K562 (cell line): ENCODE data around the gene ARL5C. TPM values are rescaled to one million over a fixed set of nuclear protein-coding genes. Genes with fewer than 3 reads are reported as not detected.

Experiments used
- ATAC-seq: fragments of 200-7000 bp; cut with Tn5 transposase; 3 replicates; pipeline ENCODE4 v1.9.1; 2020; ENCODE audit warnings: moderate library complexity
- BruUV-seq: library from RNA; stranded (reverse); fragments of 400-500 nt; replicated peaks from 2 replicates; lab custom pipeline; 2021; lab: Mats Ljungman, UMichigan
- CTCF ChIA-PET: fragments of 300-600 bp; formaldehyde crosslinking; extraction: SDS; loops from one replicate; lab custom pipeline; 2021; ENCODE audit warnings: low intra/inter-chr PET ratio; lab: Yijun Ruan, JAX
- POLR2A ChIA-PET: fragments of 300-600, 350-650 bp; sonication (Branson Sonifier 250); formaldehyde crosslinking; extraction: SDS; loops from one replicate; lab custom pipeline; 2021; ENCODE audit warnings: antibody characterized with exemption, inconsistent platforms; lab: Yijun Ruan, JAX
- DNase-seq, 4 experiments: peaks; one replicate each; pipeline versions ENCODE4 v3.0.0 to v3.0.0-alpha.2; 2011 to 2018; ENCODE audit warnings: low spot score in 3 of 4, mixed read lengths in 3 of 4; ENCODE audit errors: extremely low read depth in 1 of 4
- FAIRE-seq: peaks from 2 replicates; lab custom pipeline; 2011; peaks lifted over from hg19 to GRCh38; lab: Jason Lieb, UNC
- H2AFZ ChIP-seq: 2 replicates; pipeline ENCODE4 v1.6.0; 2011; ENCODE audit warnings: low read depth, low read length, control low read depth, inconsistent platforms
- H3K27ac ChIP-seq: fragments of 200-600 bp; 3 replicates; pipeline ENCODE4 v1.8.0; 2011; ENCODE audit warnings: low read depth, mild to moderate bottlenecking, control low read depth, inconsistent platforms, low read length, moderate library complexity, mixed read lengths; ENCODE audit errors: extremely low read depth
- H3K27me3 ChIP-seq, 2 experiments: fragments of 300-600 bp in 1 of 2; 2 replicates in 1 of 2; 3 replicates in 1 of 2; pipeline versions ENCODE4 v1.6.0 to v1.8.0; 2011; ENCODE audit warnings: inconsistent platforms in 2 of 2, low read length in 2 of 2, mild to moderate bottlenecking in 1 of 2, mixed read lengths in 1 of 2, moderate library complexity in 1 of 2; ENCODE audit not compliant: control insufficient read depth in 2 of 2, insufficient read depth in 2 of 2
- H3K36me3 ChIP-seq: fragments of 300-600 bp; 3 replicates; pipeline ENCODE4 v1.8.0; 2011; ENCODE audit warnings: mild to moderate bottlenecking, low read length, inconsistent platforms; ENCODE audit not compliant: control insufficient read depth, insufficient read depth
- H3K4me1 ChIP-seq, 2 experiments: fragments of 200-600 bp in 1 of 2; replicated peaks in 1 of 2; 2 replicates in 1 of 2; 3 replicates in 1 of 2; pipeline versions ENCODE4 v1.5.1 to v1.8.0; 2011; ENCODE audit warnings: inconsistent platforms in 2 of 2, low read length in 2 of 2, mild to moderate bottlenecking in 1 of 2, mixed read lengths in 1 of 2, moderate library complexity in 1 of 2; ENCODE audit not compliant: control insufficient read depth in 2 of 2, insufficient read depth in 2 of 2
- H3K4me2 ChIP-seq: 2 replicates; pipeline ENCODE4 v1.6.1; 2011; ENCODE audit warnings: low read length, control low read depth, inconsistent platforms, mixed read lengths; ENCODE audit not compliant: insufficient read depth
- H3K4me3 ChIP-seq: fragments of 200-600 bp; sonication (generic), shearing (Covaris generic); 2 replicates; pipeline ENCODE4 v1.5.1; 2016; ENCODE audit warnings: control low read depth, inconsistent platforms
- H3K79me2 ChIP-seq: fragments of 200-600 bp; 3 replicates; pipeline ENCODE4 v1.8.0; 2011; ENCODE audit warnings: low read length, inconsistent platforms; ENCODE audit not compliant: control insufficient read depth, insufficient read depth
- H3K9ac ChIP-seq, 2 experiments: 2 replicates each; pipeline versions ENCODE4 v1.6.0 to v1.6.1; 2011; ENCODE audit warnings: low read depth in 2 of 2, low read length in 2 of 2, control low read depth in 1 of 2, inconsistent platforms in 1 of 2, mild to moderate bottlenecking in 1 of 2, mixed read lengths in 1 of 2; ENCODE audit not compliant: insufficient read depth in 1 of 2
- H3K9me1 ChIP-seq: one replicate; pipeline ENCODE4 v1.6.0; 2011; ENCODE audit warnings: inconsistent platforms, mild to moderate bottlenecking, low read length, moderate library complexity; ENCODE audit not compliant: control insufficient read depth, insufficient read depth
- H3K9me3 ChIP-seq: replicated peaks from 2 replicates; pipeline ENCODE4 v1.5.1; 2011; ENCODE audit warnings: low read depth, low read length, inconsistent platforms; ENCODE audit not compliant: control insufficient read depth, insufficient read depth
- H4K20me1 ChIP-seq: replicated peaks from 2 replicates; pipeline ENCODE4 v1.6.1; 2011; ENCODE audit warnings: low read length, inconsistent platforms, mixed read lengths; ENCODE audit not compliant: control insufficient read depth, insufficient read depth
- ARID3A ChIP-seq: IDR thresholded peaks from 2 replicates; pipeline ENCODE4 v1.6.1; 2012; ENCODE audit warnings: low read depth, low read length, improper control_type of control experiment, borderline replicate concordance
- ASH1L ChIP-seq: fragments of 450-650 bp; IDR thresholded peaks from 2 replicates; pipeline ENCODE4 v1.6.1; 2018; ENCODE audit warnings: borderline replicate concordance, mild to moderate bottlenecking, low read depth; ENCODE audit not compliant: partially characterized antibody
- CHD1 ChIP-seq: fragments of 200-600 bp; sonication (generic); IDR thresholded peaks from one replicate; pipeline ENCODE4 v1.6.1; 2012; ENCODE audit warnings: mild to moderate bottlenecking, moderate library complexity, low read length, inconsistent platforms
- GATAD2A ChIP-seq: fragments of 450-650 bp; IDR thresholded peaks from 2 replicates; pipeline ENCODE4 v1.6.1; 2017
- KDM5B ChIP-seq: fragments of 200-600 bp; sonication (generic); IDR thresholded peaks from 2 replicates; pipeline ENCODE4 v1.6.1; 2012; ENCODE audit warnings: low read depth, mild to moderate bottlenecking, moderate library complexity, low read length, control low read depth, inconsistent platforms; ENCODE audit not compliant: insufficient replicate concordance
- MCM5 ChIP-seq: fragments of 450-650 bp; IDR thresholded peaks from 2 replicates; pipeline ENCODE4 v1.6.1; 2016; ENCODE audit warnings: low read depth
- MEF2D ChIP-seq: conservative IDR thresholded peaks from 2 replicates; pipeline ENCODE4 v1.6.1; 2016; ENCODE audit warnings: low read depth, missing genetic modification characterization, missing compliant biosample characterization
- NEUROD1 ChIP-seq: fragments of 150-350 bp; IDR thresholded peaks from 2 replicates; pipeline ENCODE4 v1.6.1; 2014; ENCODE audit warnings: borderline replicate concordance, low read length, low read depth; ENCODE audit not compliant: partially characterized antibody
- RFX7 ChIP-seq: fragments of 250-450 bp; sonication (Bioruptor Pico); IDR thresholded peaks from 2 replicates; pipeline ENCODE4 v1.5.1; 2021; ENCODE audit warnings: mild to moderate bottlenecking
- SIX5 ChIP-seq, 2 experiments: IDR thresholded peaks; 2 replicates each; pipeline ENCODE4 v1.6.1; 2011; ENCODE audit warnings: low read length in 2 of 2, borderline replicate concordance in 1 of 2, low read depth in 1 of 2, mild to moderate bottlenecking in 1 of 2, moderate library complexity in 1 of 2; ENCODE audit not compliant: insufficient read depth in 1 of 2
- ZFPM2 ChIP-seq: fragments of 250-450 bp; sonication (Bioruptor Pico); IDR thresholded peaks from 2 replicates; pipeline ENCODE4 v1.5.1; 2022; ENCODE audit warnings: mild to moderate bottlenecking
- ZNF121 ChIP-seq: sonication (generic); formaldehyde crosslinking; conservative IDR thresholded peaks from 2 replicates; pipeline ENCODE4 v1.8.0; 2022; ENCODE audit warnings: missing genetic modification reagents
- ZNF398 ChIP-seq: fragments of 250-450 bp; sonication (Bioruptor Pico); IDR thresholded peaks from 2 replicates; pipeline ENCODE4 v1.8.0; 2021; ENCODE audit warnings: moderate library complexity, mild to moderate bottlenecking, inconsistent platforms
- ZNF75A ChIP-seq: fragments of 450-650 bp; formaldehyde crosslinking; IDR thresholded peaks from 2 replicates; pipeline ENCODE4 v1.4.0; 2020; ENCODE audit warnings: mild to moderate bottlenecking
- whole genome bisulfite sequencing: fragments of 100-300 bp; shearing (Covaris generic); methylation state at CpG from one replicate; pipeline ENCODE4 v1.1.6; 2016; ENCODE audit warnings: low coverage, mixed read lengths; ENCODE audit not compliant: insufficient coverage; ENCODE audit errors: missing lambda C conversion rate; 5-methylcytosine and 5-hydroxymethylcytosine counted together
- in situ Hi-C: fragments of 300-500 bp; cut with MboI; formaldehyde crosslinking; loops from 4 replicates; pipeline ENCODE4 v1.15.0; 2018; ENCODE audit warnings: inconsistent platforms, mixed read lengths
- intact Hi-C: fragments of 100-400 bp; cut with micrococcal nuclease; formaldehyde crosslinking; loops from 2 replicates; pipeline ENCODE4 v1.14.2; 2022
- polyA plus RNA-seq, 8 experiments: library from polyadenylated mRNA; depleted of rRNA in 4 of 8; stranded (reverse) in 5 of 8; unstranded in 3 of 8; fragments of >200 nt; fragmentation: Nextera tagmentation in 2 of 8; fragmentation: Illumina TruSeq in 1 of 8; extraction: Ambion mirVana in 2 of 8; extraction: Trizol in 1 of 8; gene quantifications; 2 replicates each; pipeline versions ENCODE4 v1.2.1 to v1.2.3, GENCODE V29; 2011 to 2014; ENCODE audit warnings: inconsistent platforms in 1 of 8, missing spikeins in 1 of 8
- total RNA-seq, 7 experiments: library from RNA; depleted of rRNA in 6 of 7; stranded (reverse); fragments of >200 nt in 6 of 7; fragmentation: Illumina TruSeq in 2 of 7; extraction: Trizol in 2 of 7; gene quantifications; 2 replicates each; pipeline versions ENCODE4 v1.2.1 to v1.2.3, GENCODE V29; 2011 to 2021; ENCODE audit warnings: low replicate concordance in 1 of 7

ARL5C gene
- total and polyA plus RNA-seq, 9 of the 15 experiments (the other 6 are each of a cell fraction or from before 2014, with no cell fraction given): not detected

GRCh38 chr17:39170109-39170508 lies 4.1 kb upstream of the ARL5C start:
- no TSS peak for BruUV-seq
- ChIA-PET CTCF (no interaction called here), POLR2A (interaction anchor here (0.7 to 1.1 kb wide), 4 partner anchors 16 to 419 kb away, joined by 3 to 5 read pairs (median 4); no protein-coding TSS in a partner anchor)
- ATAC-seq: no peak
- FAIRE-seq: no peak
- Histone ChIP-seq H3K27me3 (no peaks in the 10 kb centered on the region), H3K79me2 (no peaks in the 10 kb centered on the region), H3K9me3 (no peaks in the 10 kb centered on the region), H4K20me1 (peaks cover 6% of the 10 kb centered on the region), H3K27ac (no peak overlapping the region), H3K9ac (no peak overlapping the region), H2AFZ (no peak overlapping the region), H3K4me2 (no peak overlapping the region), H3K36me3 (peaks cover 1% of the 10 kb centered on the region; the same call in 1 of the 3 replicates), H3K4me3 (no peak overlapping the region), H3K4me1 (peaks cover 5 to 24% of the 10 kb centered on the region in 2 experiments; a peak in 4 of 5 replicates), H3K9me1 (no peaks in the 10 kb centered on the region)
- TF ChIP-seq ZNF121 (CRISPR knock-in tag): no peak
- no peak for TF ChIP-seq RFX7 (CRISPR knock-in tag)
- no peak for TF ChIP-seq ZNF398 (CRISPR knock-in tag)
- TF ChIP-seq KDM5B: no peak
- no peak for TF ChIP-seq CHD1
- no peak for TF ChIP-seq NEUROD1
- TF ChIP-seq ZNF75A (CRISPR knock-in tag): no peak
- no peak for TF ChIP-seq ZFPM2 (CRISPR knock-in tag)
- TF ChIP-seq MEF2D (tag): no peak
- TF ChIP-seq SIX5 (IDR thresholded peaks at IDR 0.05; ENCODE audit: borderline replicate concordance in 1 of 2, insufficient read depth in 1 of 2, low read depth in 1 of 2, low read length in 2 of 2): no peak
- no peak for TF ChIP-seq ASH1L
- no peak for TF ChIP-seq GATAD2A
- no peak for TF ChIP-seq ARID3A
- no peak for TF ChIP-seq MCM5
- in situ Hi-C loops: no loop called here
- intact Hi-C loops: no loop called here
- no peak for DNase-seq
- 35% methylated on average over 4 of the region's 4 CpGs for WGBS
